Activated CD4-positive, alpha-beta T cell treated with anti-CD3 and anti-CD28 coated beads for 36 hours (primary cell): ENCODE data around the gene COCH. TPM values are rescaled to one million over a fixed set of nuclear protein-coding genes. Genes with fewer than 3 reads are reported as not detected.

Experiments used
- ATAC-seq: fragments of 200-7000 bp; cut with Tn5 transposase; one replicate; pipeline ENCODE4 v1.10.0; 2021; ENCODE audit warnings: mild to moderate bottlenecking, moderate library complexity
- CTCF ChIA-PET: fragments of 350-600 bp; sonication (Branson Sonifier 250); formaldehyde crosslinking; loops from one replicate; lab custom pipeline; 2021; ENCODE audit warnings: antibody characterized with exemption; lab: Charles Lee
- POLR2A ChIA-PET: fragments of 350-600 bp; sonication (Branson Sonifier 250); formaldehyde crosslinking; loops from one replicate; lab custom pipeline; 2021; ENCODE audit warnings: antibody characterized with exemption, inconsistent platforms; lab: Charles Lee
- DNase-seq: peaks from one replicate; pipeline ENCODE4 v3.0.0-alpha.2; 2020
- H3K27ac Mint-ChIP-seq: one replicate; pipeline ENCODE4 v1.8.0; 2021; ENCODE audit warnings: mixed read lengths
- H3K27me3 Mint-ChIP-seq: one replicate; pipeline ENCODE4 v1.8.0; 2021; ENCODE audit warnings: mixed read lengths
- H3K36me3 Mint-ChIP-seq: one replicate; pipeline ENCODE4 v1.8.0; 2021; ENCODE audit warnings: low read depth, mixed read lengths
- H3K4me1 Mint-ChIP-seq: one replicate; pipeline ENCODE4 v1.8.0; 2021; ENCODE audit warnings: mixed read lengths
- H3K4me3 Mint-ChIP-seq: one replicate; pipeline ENCODE4 v1.8.0; 2021; ENCODE audit warnings: mild to moderate bottlenecking, moderate library complexity, mixed read lengths
- H3K9me3 Mint-ChIP-seq: one replicate; pipeline ENCODE4 v1.8.0; 2021; ENCODE audit warnings: low read depth, mixed read lengths
- intact Hi-C, 2 experiments: fragments of 100-400 bp; cut with DNase I in 1 of 2; cut with micrococcal nuclease in 1 of 2; formaldehyde crosslinking; loops; one replicate each; pipeline versions ENCODE4 v1.14.2 to v1.15.1; 2022 to 2024; cut with DNase I, micrococcal nuclease
- total RNA-seq, 2 experiments: library from RNA; stranded (reverse); gene quantifications; one replicate each; pipeline ENCODE4 v1.2.3, GENCODE V29; 2021

The COCH gene
- total RNA-seq, 2 experiments from 2014 or later = 0.94 to 1.1 TPM

GRCh38 chr14:30935445-30935844, 61.1 kb downstream of the COCH start:
- no peak for DNase-seq
- H3K9me3 Mint-ChIP-seq = no peaks in the 10 kb centered on the region
- H3K4me1 Mint-ChIP-seq = no peaks in the 10 kb centered on the region
- ChIA-PET POLR2A (no interaction called here), CTCF (no interaction called here)
- no peaks in the 10 kb centered on the region for H3K27me3 Mint-ChIP-seq
- no peak overlapping the region for H3K4me3 Mint-ChIP-seq
- intact Hi-C loops = no loop called here
- ATAC-seq = no peak
- no peak overlapping the region for H3K27ac Mint-ChIP-seq
- H3K36me3 Mint-ChIP-seq = peaks cover 16% of the 10 kb centered on the region

DNA sequence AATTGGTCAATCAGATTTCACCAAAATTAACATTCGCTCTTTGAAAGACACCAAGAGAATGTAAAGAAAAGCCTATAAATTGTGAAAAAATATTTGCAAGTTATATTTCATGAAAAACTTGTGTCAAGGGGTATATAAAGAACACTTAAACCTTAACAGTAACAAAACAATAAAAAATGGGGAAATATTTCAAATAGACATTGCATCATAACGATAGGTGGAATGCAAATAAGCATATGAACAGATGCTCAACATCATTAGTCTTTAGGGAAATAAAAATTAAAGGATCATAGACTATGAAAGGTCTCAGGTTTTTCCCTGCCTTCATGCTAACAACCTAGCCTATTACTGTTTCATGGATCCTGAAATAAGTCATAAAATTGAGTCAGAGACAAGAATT, 64.3 kb downstream of the COCH start:
- ChIA-PET CTCF (no interaction called here), POLR2A (no interaction called here)
- Mint-ChIP-seq H3K9me3 (no peaks in the 10 kb centered on the region), H3K27ac (no peak overlapping the region), H3K4me3 (no peak overlapping the region), H3K27me3 (no peaks in the 10 kb centered on the region), H3K4me1 (no peaks in the 10 kb centered on the region), H3K36me3 (peaks cover 19% of the 10 kb centered on the region)
- intact Hi-C loops = no loop called here
- DNase-seq = no peak
- ATAC-seq = no peak

Other genes starting within 250 kb of the COCH start
- gene AP4S1, start 151.1 kb downstream of the COCH start, total RNA-seq = 1 to 10 TPM; 4.0 to 5.9 TPM
- gene STRN3, start 151.8 kb downstream of the COCH start, total RNA-seq = 10 to 100 TPM; 17.9 to 22.5 TPM